HG03103 (cell line): ENCODE measurements around the gene TLCD3B.
"Not testable (repeated sequence)": the region's sequence is repeated elsewhere in the genome, so short reads cannot be mapped to it uniquely, and the experiment has no call there.

ENCODE experiments used
- ATAC-seq: cut with Tn5 transposase; IDR thresholded peaks from one replicate; pipeline ENCODE4 v1.9.1; 2021; ENCODE audit warnings: low read depth; ENCODE audit not compliant: unreplicated experiment

The TLCD3B gene

GRCh38 chr16:30027588-30028437, 3.3 kb downstream of the TLCD3B start:
- ATAC-seq, result no peak

GRCh38 chr16:30026449-30026848, 4.6 kb downstream of the TLCD3B start:
- no peak for ATAC-seq

GRCh38 chr16:30025574-30025973, 5.5 kb downstream of the TLCD3B start:
- no peak for ATAC-seq

GRCh38 chr16:30025156-30025555, 5.9 kb downstream of the TLCD3B start:
- no peak for ATAC-seq

- ATAC-seq, result no peak
These were observed 6.6 kb downstream of the TLCD3B start for GRCh38 chr16:30024451-30024850.

GRCh38 chr16:30023586-30023985, 7.5 kb downstream of the TLCD3B start:
- no peak for ATAC-seq

- ATAC-seq, result no peak
These were observed 8.2 kb downstream of the TLCD3B start, which contains the start of gene C16orf92 for GRCh38 chr16:30022887-30023286. C16orf92 (plus strand) TSS chr16:30023198; CDS start chr16:30023341, 143 bp downstream.

GRCh38 chr16:30018731-30019158, 12.3 kb downstream of the TLCD3B start:
- no peak for ATAC-seq

- ATAC-seq, result not testable (repeated sequence)
These were observed 13.1 kb downstream of the TLCD3B start for GRCh38 chr16:30017937-30018336.

GRCh38 chr16:30017277-30017656, 13.8 kb downstream of the TLCD3B start:
- ATAC-seq, result no peak

GRCh38 chr16:30016555-30017276, 14.4 kb downstream of the TLCD3B start:
- no peak for ATAC-seq

GRCh38 chr16:30015450-30015849, 15.6 kb downstream of the TLCD3B start:
- not testable (repeated sequence) for ATAC-seq

- ATAC-seq, result not testable (repeated sequence)
These were observed 18.5 kb downstream of the TLCD3B start for GRCh38 chr16:30012598-30012997.

- no peak for ATAC-seq
These were observed 19.2 kb downstream of the TLCD3B start for GRCh38 chr16:30011714-30012504.

GRCh38 chr16:30010844-30011713, 20.0 kb downstream of the TLCD3B start, which contains the start of gene DOC2A:
DOC2A (minus strand) TSS chr16:30011027; CDS start chr16:30010222, 805 bp downstream.
- ATAC-seq, result no peak

- no peak for ATAC-seq
These were observed 20.9 kb downstream of the TLCD3B start for GRCh38 chr16:30009990-30010843.

GRCh38 chr16:30009085-30009862, 21.8 kb downstream of the TLCD3B start:
- ATAC-seq, result no peak

GRCh38 chr16:30007378-30007895, 23.6 kb downstream of the TLCD3B start:
- no peak for ATAC-seq
